Subcutaneous adipose tissue (tissue), 4 donors: ENCODE results near the gene FAM53B. TPM values are rescaled to one million over a fixed set of nuclear protein-coding genes. Genes with fewer than 3 reads are reported as not detected.

ENCODE experiments used
- CTCF ChIP-seq: fragments of 450-650 bp; IDR thresholded peaks from one replicate; pipeline ENCODE4 v1.5.1; 2016; ENCODE audit warnings: low read depth, mild to moderate bottlenecking, control low read depth, antibody characterized with exemption, moderate library complexity
- total RNA-seq, 4 donors: library from RNA; depleted of rRNA; stranded (reverse); fragments of >200 nt; gene quantifications; one replicate each; pipeline ENCODE4 v1.1.0, GENCODE V29; 2016

The FAM53B gene
- total RNA-seq, 4 donors from 2014 or later: 13.5 to 39.2 (median 29.5) TPM

GRCh38 chr10:124612611-124613498 is 131.3 kb downstream of the FAM53B start:
- no peak for TF ChIP-seq CTCF

- TF ChIP-seq CTCF: no peak
Observed at GRCh38 chr10:124611738-124612137, 132.4 kb downstream of the FAM53B start.

- no peak for TF ChIP-seq CTCF
Observed at GRCh38 chr10:124609698-124610097, 134.5 kb downstream of the FAM53B start.

GRCh38 chr10:124608093-124608721 is 136.0 kb downstream of the FAM53B start:
- TF ChIP-seq CTCF: no peak

GRCh38 chr10:124607693-124608092 is 136.5 kb downstream of the FAM53B start:
- TF ChIP-seq CTCF: no peak

- no peak for TF ChIP-seq CTCF
Observed at GRCh38 chr10:124606822-124607221, 137.4 kb downstream of the FAM53B start.
